Stimulated activated CD8-positive, alpha-beta memory T cell treated with anti-CD3 and anti-CD28 coated beads, Interleukin-4, amount 100 ng/mL, for 48 hours (primary cell): Measurements from ENCODE around the gene AK4.
"Not testable (repeated sequence)": the region's sequence is repeated elsewhere in the genome, so short reads cannot be mapped to it uniquely, and the experiment has no call there.

Experiments used
- DNase-seq: peaks from one replicate; pipeline ENCODE4 v3.0.0-alpha.2; 2020

The AK4 gene

GRCh38 chr1:65221638-65222339 is 73.8 kb downstream of the AK4 start:
- DNase-seq, result no peak

- DNase-seq, result no peak
These were observed 74.4 kb downstream of the AK4 start for GRCh38 chr1:65222340-65222940.

- no peak for DNase-seq
These were observed 76.7 kb downstream of the AK4 start for GRCh38 chr1:65224681-65225091.

GRCh38 chr1:65225179-65225578 is 77.2 kb downstream of the AK4 start:
- no peak for DNase-seq

- DNase-seq, result no peak
These were observed 81.2 kb downstream of the AK4 start for GRCh38 chr1:65229201-65229600.

- DNase-seq, result no peak
These were observed 81.8 kb downstream of the AK4 start for GRCh38 chr1:65229754-65230339.

- DNase-seq, result no peak
These were observed 82.9 kb downstream of the AK4 start for GRCh38 chr1:65230731-65231481.

- no peak for DNase-seq
These were observed 83.8 kb downstream of the AK4 start for GRCh38 chr1:65231718-65232330.

- DNase-seq, result no peak
These were observed 84.5 kb downstream of the AK4 start for GRCh38 chr1:65232461-65232990.

- no peak for DNase-seq
These were observed 85.8 kb downstream of the AK4 start for GRCh38 chr1:65233782-65234181.

- no peak for DNase-seq
These were observed 88.1 kb downstream of the AK4 start for GRCh38 chr1:65235867-65236805.

- not testable (repeated sequence) for DNase-seq
These were observed 89.1 kb downstream of the AK4 start for GRCh38 chr1:65237088-65237487.

GRCh38 chr1:65237503-65237902 is 89.5 kb downstream of the AK4 start:
- DNase-seq, result no peak

- DNase-seq, result no peak
These were observed 90.0 kb downstream of the AK4 start for GRCh38 chr1:65238010-65238409.

GRCh38 chr1:65243491-65243890 is 95.5 kb downstream of the AK4 start:
- DNase-seq, result no peak

GRCh38 chr1:65245295-65245694 is 97.3 kb downstream of the AK4 start:
- DNase-seq, result no peak

- DNase-seq, result no peak
These were observed 99.7 kb downstream of the AK4 start for GRCh38 chr1:65247419-65248359.

GRCh38 chr1:65250826-65251225 is 102.8 kb downstream of the AK4 start:
- DNase-seq, result no peak

GRCh38 chr1:65253800-65254319 is 105.9 kb downstream of the AK4 start:
- DNase-seq, result no peak

GRCh38 chr1:65254320-65255034 is 106.5 kb downstream of the AK4 start:
- DNase-seq, result peak; percentile 87
